GM12878 (cell line): Measurements from ENCODE around the gene TMEM86A. TPM values are rescaled to one million over a fixed set of nuclear protein-coding genes. Genes with fewer than 3 reads are reported as not detected.

Experiments used
- ATAC-seq: fragments of 200-7000 bp; cut with Tn5 transposase; 3 replicates; pipeline ENCODE4 v1.9.1; 2020; ENCODE audit warnings: mild to moderate bottlenecking, moderate library complexity
- BruUV-seq: library from RNA; stranded (reverse); fragments of 400-500 nt; replicated peaks from 2 replicates; lab custom pipeline; 2021; lab: Mats Ljungman, UMichigan
- CTCF ChIA-PET: fragments of 300-600 bp; sonication (Branson Sonifier 250); formaldehyde crosslinking; extraction: SDS; loops from one replicate; lab custom pipeline; 2021; ENCODE audit warnings: inconsistent platforms; lab: Yijun Ruan, JAX
- POLR2A ChIA-PET: fragments of 350-600 bp; formaldehyde crosslinking; extraction: SDS; loops from one replicate; lab custom pipeline; 2021; ENCODE audit warnings: inconsistent platforms; lab: Charles Lee
- RAD21 ChIA-PET: fragments of 300-600 bp; sonication (Branson Sonifier 250); formaldehyde crosslinking; loops from one replicate; lab custom pipeline; 2023; ENCODE audit warnings: antibody characterized with exemption; ENCODE audit not compliant: unreplicated experiment; lab: Charles Lee
- SMC1A ChIA-PET: fragments of 300-600 bp; sonication (Branson Sonifier 250); formaldehyde crosslinking; loops from one replicate; lab custom pipeline; 2023; ENCODE audit not compliant: unreplicated experiment, uncharacterized antibody; lab: Charles Lee
- DNase-seq: peaks from one replicate; pipeline ENCODE4 v3.0.0-alpha.2; 2011; ENCODE audit warnings: low read depth, low spot score
- FAIRE-seq: peaks from 3 replicates; lab custom pipeline; 2011; peaks lifted over from hg19 to GRCh38; lab: Jason Lieb, UNC
- H2AFZ ChIP-seq: 2 replicates; pipeline ENCODE4 v1.6.0; 2011; ENCODE audit warnings: low read depth, low read length, control low read depth; ENCODE audit not compliant: control insufficient read depth
- H3K27ac ChIP-seq: 2 replicates; pipeline ENCODE4 v1.5.1; 2011; ENCODE audit warnings: control low read depth; ENCODE audit not compliant: control insufficient read depth, insufficient read depth
- H3K27me3 ChIP-seq, 2 experiments: replicated peaks in 1 of 2; 2 replicates each; pipeline versions ENCODE4 v1.6.0 to v1.6.1; 2011; ENCODE audit warnings: low read length in 1 of 2; ENCODE audit not compliant: control insufficient read depth in 2 of 2, insufficient read depth in 2 of 2
- H3K36me3 ChIP-seq, 2 experiments: 2 replicates each; pipeline ENCODE4 v1.5.1; 2011; ENCODE audit warnings: low read length in 1 of 2; ENCODE audit not compliant: control insufficient read depth in 2 of 2, insufficient read depth in 2 of 2
- H3K4me1 ChIP-seq: 2 replicates; pipeline ENCODE4 v1.6.1; 2011; ENCODE audit warnings: mild to moderate bottlenecking, low read length, moderate library complexity, mixed read lengths; ENCODE audit not compliant: control insufficient read depth, insufficient read depth
- H3K4me2 ChIP-seq: 2 replicates; pipeline ENCODE4 v1.6.0; 2011; ENCODE audit warnings: control low read depth; ENCODE audit not compliant: control insufficient read depth, insufficient read depth
- H3K4me3 ChIP-seq: fragments of 200-600 bp; sonication (generic); 2 replicates; pipeline ENCODE4 v1.5.1; 2016
- H3K79me2 ChIP-seq: 2 replicates; pipeline ENCODE4 v1.6.0; 2011; ENCODE audit warnings: low read length; ENCODE audit not compliant: control insufficient read depth, insufficient read depth
- H3K9ac ChIP-seq: 2 replicates; pipeline ENCODE4 v1.8.0; 2011; ENCODE audit warnings: low read length, control low read depth, mixed read lengths; ENCODE audit not compliant: control insufficient read depth, insufficient read depth
- H3K9me3 ChIP-seq: replicated peaks from 3 replicates; pipeline ENCODE4 v1.5.1; 2011; ENCODE audit warnings: mild to moderate bottlenecking, low read length; ENCODE audit not compliant: control insufficient read depth, insufficient read depth
- H4K20me1 ChIP-seq: 2 replicates; pipeline ENCODE4 v1.6.0; 2011; ENCODE audit not compliant: control insufficient read depth, insufficient read depth
- IRF4 ChIP-seq: IDR thresholded peaks from 2 replicates; pipeline ENCODE4 v1.6.1; 2011; ENCODE audit warnings: low read depth, low read length
- POLR2A ChIP-seq: IDR thresholded peaks from 2 replicates; pipeline ENCODE4 v1.6.1; 2011; ENCODE audit warnings: low read depth, mild to moderate bottlenecking, low read length
- POLR2AphosphoS5 ChIP-seq: IDR thresholded peaks from 2 replicates; pipeline ENCODE4 v1.6.1; 2011; ENCODE audit warnings: mild to moderate bottlenecking, low read length, inconsistent platforms
- REST ChIP-seq: IDR thresholded peaks from 2 replicates; pipeline ENCODE4 v1.6.1; 2012; ENCODE audit warnings: mild to moderate bottlenecking, low read depth, low read length
- SREBF1 ChIP-seq: IDR thresholded peaks from 2 replicates; pipeline ENCODE4 v1.6.1; 2012; ENCODE audit warnings: mild to moderate bottlenecking, low read length
- SREBF2 ChIP-seq: IDR thresholded peaks from 2 replicates; pipeline ENCODE4 v1.6.1; 2012; ENCODE audit warnings: mild to moderate bottlenecking, low read length
- TAF1 ChIP-seq: IDR thresholded peaks from 2 replicates; pipeline ENCODE4 v1.6.1; 2011; ENCODE audit warnings: mild to moderate bottlenecking, low read depth, low read length, borderline replicate concordance
- WGBS: methylation state at CpG from one replicate; pipeline ENCODE4 v1.1.6; 2016; ENCODE audit warnings: low lambda C conversion rate; ENCODE audit not compliant: insufficient replicate concordance, insufficient coverage; ENCODE audit errors: missing lambda C conversion rate; 5-methylcytosine and 5-hydroxymethylcytosine counted together
- in situ Hi-C: fragments of 300-500 bp; cut with MboI; formaldehyde crosslinking; loops from 9 replicates; pipeline ENCODE4 v1.14.3; 2018; ENCODE audit warnings: mixed read lengths
- intact Hi-C: fragments of 100-400 bp; cut with micrococcal nuclease; formaldehyde crosslinking; loops from one replicate; pipeline ENCODE4 v1.14.2; 2022; ENCODE audit not compliant: unreplicated experiment
- polyA plus RNA-seq, 11 experiments: library from polyadenylated mRNA; depleted of rRNA in 4 of 11; unstranded in 6 of 11; stranded (reverse) in 5 of 11; fragments of >200 nt; fragmentation: Nextera tagmentation in 4 of 11; fragmentation: Illumina TruSeq in 1 of 11; extraction: Ambion mirVana in 4 of 11; extraction: Trizol in 1 of 11; gene quantifications; 1 replicate in 1 of 11; 2 replicates in 10 of 11; pipeline versions ENCODE4 v1.2.1 to v1.2.3, GENCODE V29; 2011 to 2016; ENCODE audit warnings: inconsistent platforms in 2 of 11, missing spikeins in 2 of 11, low read depth in 1 of 11
- total RNA-seq, 4 experiments: library from RNA; depleted of rRNA in 3 of 4; stranded (reverse); fragments of >200 nt in 3 of 4; fragmentation: Illumina TruSeq in 1 of 4; extraction: Trizol in 1 of 4; gene quantifications; 2 replicates each; pipeline versions ENCODE4 v1.2.1 to v1.2.3, GENCODE V29; 2013 to 2021
- TF ChIP-seq, protein P1 (sequence below): fragments of 450-650 bp; IDR thresholded peaks from 2 replicates; pipeline ENCODE4 v1.6.1; 2018; ENCODE audit warnings: borderline replicate concordance, mild to moderate bottlenecking; ENCODE audit not compliant: partially characterized antibody
- TF ChIP-seq, protein P2 (sequence below): IDR thresholded peaks from 2 replicates; pipeline ENCODE4 v1.6.1; 2011; ENCODE audit warnings: mild to moderate bottlenecking, low read depth, low read length, moderate library complexity; ENCODE audit not compliant: insufficient replicate concordance
- TF ChIP-seq, protein P3 (sequence below): IDR thresholded peaks from 2 replicates; pipeline ENCODE4 v1.6.1; 2012; ENCODE audit warnings: low read depth, low read length, improper control_type of control experiment

The TMEM86A gene
- total and polyA plus RNA-seq, 10 of the 15 experiments (the other 5 are each of a cell fraction or from before 2014, with no cell fraction given), result 0.01 to 0.11 (median 0.06) TPM; not detected in 7

DNA sequence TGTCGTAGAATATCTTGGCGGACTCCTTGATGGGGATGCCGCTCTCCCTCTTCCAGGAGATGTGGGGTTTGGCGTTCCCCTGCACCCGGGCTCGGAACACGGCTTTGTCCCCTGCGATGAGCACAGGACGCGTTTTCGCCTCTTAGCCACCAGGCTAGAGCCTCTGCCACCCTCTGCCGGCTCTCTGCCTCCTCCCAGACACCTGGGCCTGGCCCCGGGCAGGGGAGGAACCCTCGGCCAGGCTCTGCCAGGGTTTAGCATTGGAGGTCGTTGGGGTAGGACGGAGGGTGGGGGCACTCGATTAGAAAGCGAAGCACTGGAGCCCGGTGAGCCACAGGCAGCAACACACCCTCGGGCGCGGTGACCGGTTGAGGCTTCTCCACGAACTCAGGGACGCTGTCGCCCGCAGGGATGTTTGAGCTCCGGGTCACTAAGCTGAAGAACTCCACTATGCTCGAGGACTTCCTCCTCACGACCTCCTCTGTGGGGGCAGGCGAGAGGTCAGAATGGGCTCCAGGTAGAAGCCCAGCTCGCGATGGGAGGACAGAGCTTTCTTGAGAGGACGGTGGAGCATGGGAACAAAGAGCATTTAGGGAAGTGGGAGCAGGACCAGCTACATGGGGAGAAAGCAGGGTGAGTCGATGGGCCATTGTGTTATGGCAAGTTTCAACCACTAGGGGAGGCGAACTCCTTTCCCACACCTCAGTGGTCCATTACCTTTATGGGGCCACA is 23.1 kb downstream of the TMEM86A start:
- no peak for DNase-seq
- WGBS, result 1% methylated on average over 32 of the region's 36 CpGs
- peak; percentile 91 for ATAC-seq
- Histone ChIP-seq H2AFZ (peak overlapping the region; percentile 76), H3K27me3 (no peaks in the 10 kb centered on the region; a peak in 3 of 4 replicates), H3K4me2 (peak overlapping the region; percentile 89), H3K79me2 (no peaks in the 10 kb centered on the region), H4K20me1 (no peaks in the 10 kb centered on the region), H3K27ac (no peak overlapping the region), H3K4me3 (peak overlapping the region; percentile 71), H3K4me1 (peaks cover 9% of the 10 kb centered on the region), H3K36me3 (no peaks in the 10 kb centered on the region), H3K9me3 (no peaks in the 10 kb centered on the region), H3K9ac (peak overlapping the region; percentile 56)
- intact Hi-C loops (loop anchor here (2.0 to 10.0 kb wide), 3 partner anchors 41 to 477 kb away; partner anchors contain the start of gene SAA2), in situ Hi-C loops (no loop called here)
- ChIA-PET CTCF (interaction anchor here (0.6 to 8.0 kb wide), 54 partner anchors 9 to 614 kb away, joined by 3 to 131 read pairs (median 5); partner anchors contain the start of gene TSG101), SMC1A (interaction anchor here (0.6 to 4.4 kb wide), 27 partner anchors 9 to 606 kb away, joined by 3 to 44 read pairs (median 4); partner anchors contain the start of gene UEVLD), POLR2A (interaction anchor here (1.0 to 1.3 kb wide), 3 partner anchors 10 to 182 kb away, joined by 3 to 4 read pairs (median 4); no protein-coding TSS in a partner anchor), RAD21 (interaction anchor here (0.8 to 4.0 kb wide), 24 partner anchors 9 to 478 kb away, joined by 3 to 40 read pairs (median 4); partner anchors contain the start of genes GTF2H1 and MRGPRX2)
- peak; percentile 90 for FAIRE-seq
- BruUV-seq, result no TSS peak
- TF ChIP-seq POLR2AphosphoS5 (no peak), SREBF2 (no peak), TAF1 (no peak), SREBF1 (no peak), REST (no peak), POLR2A (no peak), IRF4 (peak; percentile 76; the same call in 1 of the 2 replicates)
- TF ChIP-seq, protein P1, sequence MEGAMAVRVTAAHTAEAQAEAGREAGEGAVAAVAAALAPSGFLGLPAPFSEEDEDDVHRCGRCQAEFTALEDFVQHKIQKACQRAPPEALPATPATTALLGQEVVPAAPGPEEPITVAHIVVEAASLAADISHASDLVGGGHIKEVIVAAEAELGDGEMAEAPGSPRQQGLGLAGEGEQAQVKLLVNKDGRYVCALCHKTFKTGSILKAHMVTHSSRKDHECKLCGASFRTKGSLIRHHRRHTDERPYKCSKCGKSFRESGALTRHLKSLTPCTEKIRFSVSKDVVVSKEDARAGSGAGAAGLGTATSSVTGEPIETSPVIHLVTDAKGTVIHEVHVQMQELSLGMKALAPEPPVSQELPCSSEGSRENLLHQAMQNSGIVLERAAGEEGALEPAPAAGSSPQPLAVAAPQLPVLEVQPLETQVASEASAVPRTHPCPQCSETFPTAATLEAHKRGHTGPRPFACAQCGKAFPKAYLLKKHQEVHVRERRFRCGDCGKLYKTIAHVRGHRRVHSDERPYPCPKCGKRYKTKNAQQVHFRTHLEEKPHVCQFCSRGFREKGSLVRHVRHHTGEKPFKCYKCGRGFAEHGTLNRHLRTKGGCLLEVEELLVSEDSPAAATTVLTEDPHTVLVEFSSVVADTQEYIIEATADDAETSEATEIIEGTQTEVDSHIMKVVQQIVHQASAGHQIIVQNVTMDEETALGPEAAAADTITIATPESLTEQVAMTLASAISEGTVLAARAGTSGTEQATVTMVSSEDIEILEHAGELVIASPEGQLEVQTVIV, result no peak
- TF ChIP-seq, protein P2, sequence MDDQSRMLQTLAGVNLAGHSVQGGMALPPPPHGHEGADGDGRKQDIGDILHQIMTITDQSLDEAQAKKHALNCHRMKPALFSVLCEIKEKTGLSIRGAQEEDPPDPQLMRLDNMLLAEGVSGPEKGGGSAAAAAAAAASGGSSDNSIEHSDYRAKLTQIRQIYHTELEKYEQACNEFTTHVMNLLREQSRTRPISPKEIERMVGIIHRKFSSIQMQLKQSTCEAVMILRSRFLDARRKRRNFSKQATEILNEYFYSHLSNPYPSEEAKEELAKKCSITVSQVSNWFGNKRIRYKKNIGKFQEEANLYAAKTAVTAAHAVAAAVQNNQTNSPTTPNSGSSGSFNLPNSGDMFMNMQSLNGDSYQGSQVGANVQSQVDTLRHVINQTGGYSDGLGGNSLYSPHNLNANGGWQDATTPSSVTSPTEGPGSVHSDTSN, result no peak
- TF ChIP-seq, protein P3, sequence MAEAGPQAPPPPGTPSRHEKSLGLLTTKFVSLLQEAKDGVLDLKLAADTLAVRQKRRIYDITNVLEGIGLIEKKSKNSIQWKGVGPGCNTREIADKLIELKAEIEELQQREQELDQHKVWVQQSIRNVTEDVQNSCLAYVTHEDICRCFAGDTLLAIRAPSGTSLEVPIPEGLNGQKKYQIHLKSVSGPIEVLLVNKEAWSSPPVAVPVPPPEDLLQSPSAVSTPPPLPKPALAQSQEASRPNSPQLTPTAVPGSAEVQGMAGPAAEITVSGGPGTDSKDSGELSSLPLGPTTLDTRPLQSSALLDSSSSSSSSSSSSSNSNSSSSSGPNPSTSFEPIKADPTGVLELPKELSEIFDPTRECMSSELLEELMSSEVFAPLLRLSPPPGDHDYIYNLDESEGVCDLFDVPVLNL, result no peak
